Common myeloid progenitor, CD34-positive (primary cell): ENCODE results near the gene VPS39.

Source experiments
- CTCF ChIA-PET: fragments of 350-600 bp; sonication (Branson Sonifier 250); formaldehyde crosslinking; loops from one replicate; lab custom pipeline; 2021; ENCODE audit warnings: antibody characterized with exemption; lab: Charles Lee
- POLR2A ChIA-PET: fragments of 350-600 bp; sonication (Branson Sonifier 250); formaldehyde crosslinking; loops from one replicate; lab custom pipeline; 2021; ENCODE audit warnings: antibody characterized with exemption; lab: Charles Lee
- DNase-seq, 3 donors: peaks; one replicate each; pipeline versions ENCODE4 v3.0.0 to v3.0.0-alpha.2; 2013
- H3K27ac ChIP-seq, 2 experiments: 1 replicate in 1 of 2; 2 replicates in 1 of 2; pipeline ENCODE4 v1.7.0; 2013; ENCODE audit warnings: inconsistent platforms in 2 of 2, low read length in 2 of 2, mild to moderate bottlenecking in 2 of 2, low read depth in 1 of 2, moderate library complexity in 1 of 2; ENCODE audit not compliant: severe bottlenecking in 2 of 2, insufficient read depth in 1 of 2, poor library complexity in 1 of 2
- H3K27me3 ChIP-seq, 5 experiments: replicated peaks in 2 of 5; 1 replicate in 3 of 5; 2 replicates in 2 of 5; pipeline versions ENCODE4 v1.6.1 to v1.7.0; 2013; ENCODE audit warnings: low read length in 4 of 5, mild to moderate bottlenecking in 2 of 5, moderate library complexity in 2 of 5, inconsistent platforms in 1 of 5; ENCODE audit not compliant: insufficient read depth in 5 of 5, control insufficient read depth in 4 of 5
- H3K36me3 ChIP-seq, 4 experiments: 1 replicate in 2 of 4; 2 replicates in 2 of 4; pipeline versions ENCODE4 v1.6.1 to v1.7.0; 2013; ENCODE audit warnings: low read length in 3 of 4, control low read depth in 1 of 4, mild to moderate bottlenecking in 1 of 4; ENCODE audit not compliant: control insufficient read depth in 4 of 4, insufficient read depth in 4 of 4
- H3K4me1 ChIP-seq, 4 experiments: 1 replicate in 3 of 4; 2 replicates in 1 of 4; pipeline versions ENCODE4 v1.6.1 to v1.7.1; 2013; ENCODE audit warnings: low read length in 3 of 4, mild to moderate bottlenecking in 3 of 4, control low read depth in 1 of 4, inconsistent platforms in 1 of 4, moderate library complexity in 1 of 4; ENCODE audit not compliant: control insufficient read depth in 4 of 4, insufficient read depth in 4 of 4; ENCODE audit errors: control extremely low read depth in 1 of 4
- H3K4me3 ChIP-seq, 7 experiments: 1 replicate in 4 of 7; 2 replicates in 3 of 7; pipeline versions ENCODE4 v1.5.1 to v1.7.0; 2013; ENCODE audit warnings: mild to moderate bottlenecking in 7 of 7, low read length in 6 of 7, moderate library complexity in 6 of 7, inconsistent platforms in 2 of 7, low read depth in 2 of 7, control low read depth in 1 of 7; ENCODE audit not compliant: insufficient read depth in 4 of 7, control insufficient read depth in 1 of 7; ENCODE audit errors: extremely low read depth in 1 of 7
- H3K9me3 ChIP-seq, 5 experiments: 1 replicate in 4 of 5; 2 replicates in 1 of 5; pipeline versions ENCODE4 v1.6.1 to v1.7.1; 2013; ENCODE audit warnings: low read length in 4 of 5, mild to moderate bottlenecking in 2 of 5, inconsistent platforms in 1 of 5, low read depth in 1 of 5, moderate library complexity in 1 of 5; ENCODE audit not compliant: control insufficient read depth in 4 of 5, insufficient read depth in 2 of 5; ENCODE audit errors: control extremely low read depth in 1 of 5
- WGBS: methylation state at CpG from one replicate; pipeline ENCODE4 v1.1.5; 2013; ENCODE audit not compliant: insufficient coverage; 5-methylcytosine and 5-hydroxymethylcytosine counted together

Gene VPS39

DNA sequence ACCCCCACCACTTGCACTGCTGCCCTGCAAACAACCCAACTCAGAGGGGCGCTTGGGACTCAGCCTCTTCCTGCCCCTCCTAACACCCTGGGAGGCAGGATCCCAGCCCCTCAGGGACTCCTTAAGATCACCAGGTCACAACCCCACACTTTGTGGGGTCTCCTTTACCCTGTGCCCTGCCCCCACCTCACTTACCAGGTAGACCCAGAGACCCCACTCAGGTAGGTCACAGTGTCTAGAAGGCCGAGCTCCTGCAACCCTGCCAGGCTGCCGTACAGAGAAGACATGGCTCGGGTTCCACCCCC lies 60.7 kb downstream of the VPS39 start:
- ChIA-PET POLR2A (interaction anchor here (0.7 kb wide), 1 partner anchor 112 kb away, joined by 3 read pairs; no protein-coding TSS in a partner anchor), CTCF (interaction anchor here (1.3 to 17.8 kb wide), 3 partner anchors 11 to 80 kb away, joined by 3 to 303 read pairs (median 5); no protein-coding TSS in a partner anchor)
- H3K9me3 ChIP-seq: no peaks in the 10 kb centered on the region

DNA sequence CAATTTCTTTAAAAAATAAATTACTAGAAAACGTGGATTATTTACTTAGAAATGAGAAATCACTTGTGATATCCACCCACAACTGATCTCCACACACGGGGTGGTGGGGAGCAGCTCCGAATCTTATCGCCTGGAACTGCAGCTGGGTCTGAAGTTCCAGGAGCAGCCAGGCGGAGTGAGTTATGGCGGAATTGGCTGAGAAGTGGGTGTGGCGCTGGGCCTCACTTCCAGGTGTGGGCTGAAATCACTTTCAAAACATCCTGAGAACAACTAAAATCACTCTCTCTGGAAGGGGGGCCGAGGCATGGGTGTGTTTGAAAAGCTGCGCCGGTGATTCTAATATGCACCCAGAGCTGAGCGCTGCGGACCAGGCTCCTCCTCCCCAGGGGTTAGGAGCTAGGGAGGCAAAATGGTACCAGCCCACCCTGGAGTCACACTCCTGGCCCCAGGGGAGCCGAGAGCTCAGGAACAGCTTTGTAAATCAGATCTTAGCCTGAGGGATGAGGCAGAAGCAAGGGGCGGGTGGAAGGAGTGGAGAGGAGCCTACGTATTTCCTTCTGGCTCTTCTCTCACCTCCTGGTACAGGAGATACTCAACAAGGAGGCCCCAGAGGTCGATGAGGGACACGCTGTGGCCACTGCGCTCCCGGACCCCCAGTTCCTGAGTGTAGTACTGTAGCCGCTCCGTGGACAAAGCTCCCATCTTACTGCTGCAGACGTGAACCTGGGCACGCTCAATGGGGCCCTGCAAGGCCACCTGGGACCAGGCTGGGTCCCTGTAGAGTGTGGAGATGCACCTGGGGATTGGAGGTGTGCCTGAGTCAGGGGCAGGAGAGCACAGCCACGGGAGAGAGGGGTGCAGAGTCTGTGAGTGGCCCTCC lies 61.3 kb downstream of the VPS39 start:
- no peak overlapping the region for H3K4me3 ChIP-seq
- 92% methylated on average over 15 of the region's 24 CpGs for WGBS
- no peaks in the 10 kb centered on the region for H3K36me3 ChIP-seq
- no peak for DNase-seq
- H3K9me3 ChIP-seq: no peaks in the 10 kb centered on the region
- POLR2A ChIA-PET: no interaction called here
- H3K4me1 ChIP-seq: peaks cover 0 to under 1% (median 0%) of the 10 kb centered on the region in 4 experiments
- no peak overlapping the region for H3K27ac ChIP-seq
- H3K27me3 ChIP-seq: no peaks in the 10 kb centered on the region
- CTCF ChIA-PET: interaction anchor here (1.3 to 17.8 kb wide), 3 partner anchors 10 to 80 kb away, joined by 3 to 303 read pairs (median 5); no protein-coding TSS in a partner anchor

More for the DNA sequence above, 60.7 kb downstream of the VPS39 start:
- H3K4me3 ChIP-seq: no peak overlapping the region
- peaks cover 0 to 3% (median 0%) of the 10 kb centered on the region in 4 experiments for H3K4me1 ChIP-seq
- WGBS: 97% methylated on average over 4 of the region's 4 CpGs
- no peak overlapping the region for H3K27ac ChIP-seq
- H3K36me3 ChIP-seq: no peaks in the 10 kb centered on the region
- no peaks in the 10 kb centered on the region for H3K27me3 ChIP-seq
- no peak for DNase-seq

DNA sequence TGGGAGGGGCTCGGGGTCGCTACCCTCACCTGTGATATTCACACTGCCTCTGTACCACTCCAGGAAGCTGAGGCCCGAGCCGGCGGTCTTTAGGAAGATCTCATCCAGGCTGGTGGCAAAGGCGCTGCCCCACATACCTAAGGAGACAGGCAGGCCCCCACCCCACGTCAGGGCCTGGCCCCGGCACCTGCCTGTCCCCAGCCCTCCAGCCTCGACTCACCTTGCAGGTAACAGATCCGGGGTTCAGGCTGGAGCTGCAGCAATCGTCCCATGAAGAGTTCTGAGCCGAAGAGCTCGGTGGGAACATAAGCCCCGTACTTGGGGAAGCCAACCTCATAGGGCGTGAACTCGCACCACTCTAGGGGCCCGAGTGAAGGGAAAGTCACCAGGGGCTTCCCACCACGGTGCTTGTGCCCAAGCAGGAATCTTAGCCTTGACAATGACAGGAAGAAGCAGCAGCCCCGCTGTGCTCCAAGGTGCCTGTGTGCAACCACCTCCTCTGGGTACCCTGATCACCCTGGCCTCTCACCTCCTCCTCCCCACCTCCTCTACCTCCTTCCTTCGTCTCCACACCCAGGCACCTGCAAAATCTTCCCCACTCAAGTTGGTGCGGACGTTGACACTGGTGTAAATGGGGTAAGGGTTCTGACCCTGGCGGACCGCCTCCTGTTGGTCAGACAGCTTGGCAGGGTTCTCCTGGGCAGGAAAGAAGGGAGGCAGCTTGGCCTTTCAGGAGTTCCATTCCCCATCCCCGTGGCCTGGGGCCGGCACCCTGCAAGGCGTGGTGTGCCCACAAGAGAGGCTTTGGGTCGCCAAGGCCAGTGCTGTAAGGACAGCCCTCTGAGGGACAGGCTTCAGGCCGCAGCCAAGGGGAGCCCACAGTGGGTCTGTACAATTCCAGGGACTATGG lies 62.3 kb downstream of the VPS39 start:
- ChIA-PET POLR2A (no interaction called here), CTCF (interaction anchor here (1.3 to 17.8 kb wide), 2 partner anchors 14 to 79 kb away, joined by 5 to 303 read pairs; no protein-coding TSS in a partner anchor)
- Histone ChIP-seq H3K4me1 (no peaks in the 10 kb centered on the region), H3K4me3 (no peak overlapping the region), H3K27ac (no peak overlapping the region), H3K27me3 (no peaks in the 10 kb centered on the region), H3K36me3 (no peaks in the 10 kb centered on the region), H3K9me3 (no peaks in the 10 kb centered on the region)
- 94% methylated on average over 21 of the region's 29 CpGs for WGBS
- no peak for DNase-seq

DNA sequence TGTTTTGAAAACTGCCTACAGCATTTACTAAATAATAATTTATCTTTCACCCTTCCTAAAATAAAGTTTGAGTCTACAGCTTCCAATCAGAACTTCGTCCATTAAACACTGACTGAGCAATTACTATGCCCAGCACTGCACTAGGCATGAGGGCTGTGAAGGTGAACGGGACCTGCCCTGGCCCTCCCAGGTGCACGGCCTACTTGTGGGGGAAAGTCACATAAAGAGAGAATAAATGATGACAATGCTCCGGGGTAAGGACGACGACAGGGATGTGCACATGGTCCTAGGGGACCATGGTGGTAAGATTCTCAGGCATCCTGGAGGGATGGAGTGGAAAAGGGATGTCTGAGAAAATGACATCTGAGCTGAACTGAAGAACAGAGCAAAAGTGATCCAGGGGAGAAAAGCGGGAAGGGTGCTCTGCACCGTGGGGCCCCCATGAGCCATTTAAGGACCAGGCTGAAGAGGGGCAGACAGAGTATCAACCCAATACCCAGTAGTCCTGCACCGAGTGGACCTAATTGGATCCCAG lies 63.2 kb downstream of the VPS39 start:
- no peak overlapping the region for H3K4me3 ChIP-seq
- H3K36me3 ChIP-seq: no peaks in the 10 kb centered on the region
- 85% methylated on average over 8 of the region's 9 CpGs for WGBS
- ChIA-PET CTCF (interaction anchor here (1.6 to 17.8 kb wide), 2 partner anchors 11 to 78 kb away, joined by 7 to 303 read pairs; partner anchors contain the start of gene PLA2G4F), POLR2A (no interaction called here)
- no peaks in the 10 kb centered on the region for H3K9me3 ChIP-seq
- H3K4me1 ChIP-seq: no peaks in the 10 kb centered on the region
- H3K27me3 ChIP-seq: no peaks in the 10 kb centered on the region
- no peak overlapping the region for H3K27ac ChIP-seq
- DNase-seq: no peak

DNA sequence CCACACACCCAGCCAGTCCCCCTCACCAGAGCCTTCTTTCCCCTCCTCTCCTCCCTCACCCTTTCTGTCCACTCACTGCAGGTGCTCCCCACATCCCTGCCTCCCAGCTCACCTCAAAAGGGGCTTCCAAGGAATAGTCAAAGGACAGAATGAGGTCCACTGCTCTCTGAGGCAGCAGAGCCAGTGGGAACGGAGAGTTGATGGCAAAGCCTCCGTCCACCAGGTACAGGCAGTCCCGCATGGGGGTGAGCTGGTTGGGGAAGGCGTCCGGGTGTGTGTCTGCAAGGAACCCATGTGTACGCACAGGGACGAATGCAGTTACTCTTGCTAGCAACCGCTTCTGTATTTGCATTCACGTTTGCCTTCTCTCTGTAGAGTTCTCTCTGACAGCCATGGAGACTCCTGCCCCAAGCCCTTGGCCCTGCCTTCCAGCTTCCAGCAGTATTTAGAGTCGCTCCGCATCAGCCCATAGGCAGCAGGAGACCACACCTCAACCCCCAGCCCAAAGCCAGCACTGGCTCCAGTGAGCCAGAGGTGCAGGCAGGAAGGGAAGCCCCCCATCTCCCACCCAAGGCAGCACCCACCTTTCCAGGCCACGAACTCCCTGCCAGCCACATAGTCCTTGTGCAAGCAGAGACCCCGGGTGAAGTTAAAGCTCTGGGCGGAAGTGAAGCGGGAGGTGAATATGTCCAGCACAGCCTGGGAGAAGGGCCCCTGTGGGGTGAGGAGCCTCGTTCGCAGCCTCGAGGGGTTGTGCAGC lies 64.1 kb downstream of the VPS39 start:
- POLR2A ChIA-PET: no interaction called here

DNA sequence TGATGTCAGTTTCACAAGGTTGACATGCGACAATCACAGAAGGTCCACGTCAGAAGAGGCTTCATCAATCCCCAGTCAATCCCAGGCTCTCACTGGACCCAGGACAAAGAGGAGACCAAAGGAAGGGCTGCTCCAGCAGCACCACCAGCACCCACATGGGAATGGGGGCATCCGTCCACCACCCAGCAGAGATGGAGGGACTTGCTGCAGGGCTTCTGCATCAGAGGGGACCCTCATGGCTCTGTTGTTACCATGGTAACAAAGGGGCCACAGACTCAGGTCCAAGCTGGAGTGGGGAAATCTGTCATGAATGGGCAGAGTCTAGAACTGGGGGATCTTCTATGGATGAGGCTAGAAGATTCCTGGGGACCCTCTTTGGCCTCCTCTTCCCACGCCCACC lies 64.7 kb downstream of the VPS39 start:
- WGBS: 94% methylated on average over 3 of the region's 4 CpGs
- Histone ChIP-seq H3K27ac (no peak overlapping the region), H3K4me3 (no peak overlapping the region), H3K9me3 (no peaks in the 10 kb centered on the region), H3K36me3 (no peaks in the 10 kb centered on the region), H3K4me1 (no peaks in the 10 kb centered on the region), H3K27me3 (no peaks in the 10 kb centered on the region)
- no peak for DNase-seq
- CTCF ChIA-PET: interaction anchor here (0.7 to 17.8 kb wide), 4 partner anchors 13 to 281 kb away, joined by 3 to 303 read pairs (median 5); partner anchors contain the start of gene PLA2G4F
- POLR2A ChIA-PET: interaction anchor here (0.6 kb wide), 1 partner anchor 13 kb away, joined by 3 read pairs; no protein-coding TSS in a partner anchor

More for the DNA sequence above, 64.1 kb downstream of the VPS39 start:
- Histone ChIP-seq H3K27me3 (no peaks in the 10 kb centered on the region), H3K27ac (no peak overlapping the region), H3K4me1 (no peaks in the 10 kb centered on the region), H3K36me3 (no peaks in the 10 kb centered on the region), H3K9me3 (no peaks in the 10 kb centered on the region), H3K4me3 (no peak overlapping the region)
- DNase-seq: no peak
- CTCF ChIA-PET: interaction anchor here (1.0 to 17.8 kb wide), 3 partner anchors 9 to 77 kb away, joined by 3 to 303 read pairs (median 7); partner anchors contain the start of gene PLA2G4F
- 96% methylated on average over 10 of the region's 18 CpGs for WGBS
